ENCODE results near the gene SUN2. TPM values are rescaled to one million over a fixed set of nuclear protein-coding genes. Genes with fewer than 3 reads are reported as not detected.

The SUN2 gene
- total RNA-seq, 1 donor from 2014 or later = 70.5 TPM

- Mint-ChIP-seq H3K4me1 (ENCODE audit: unreplicated experiment) (peaks cover 51% of the 10 kb centered on the region), H3K27ac (peak overlapping the region; percentile 98)
These were observed 58.2 kb downstream of the SUN2 start for GRCh38 chr22:38697425-38698089.

GRCh38 chr22:38696606-38697424, 59.0 kb downstream of the SUN2 start:
- Mint-ChIP-seq H3K9me3 (no peaks in the 10 kb centered on the region), H3K27me3 (peaks cover 6% of the 10 kb centered on the region), H3K4me3 (peak overlapping the region; percentile 91), H3K27ac (peak overlapping the region; percentile 98), H3K4me1 (ENCODE audit: unreplicated experiment) (peaks cover 51% of the 10 kb centered on the region), H3K36me3 (peaks cover 23% of the 10 kb centered on the region)
- no peak for TF ChIP-seq CTCF (conservative IDR thresholded peaks at IDR 0.05)
- no peak for DNase-seq (ENCODE audit: extremely low spot score, unreplicated experiment)

More at GRCh38 chr22:38697425-38698089, 58.2 kb downstream of the SUN2 start:
- DNase-seq (ENCODE audit: extremely low spot score, unreplicated experiment) = no peak
- no peak for TF ChIP-seq CTCF (conservative IDR thresholded peaks at IDR 0.05)
- Mint-ChIP-seq H3K36me3 (peaks cover 23% of the 10 kb centered on the region), H3K9me3 (no peaks in the 10 kb centered on the region), H3K4me3 (peak overlapping the region; percentile 91), H3K27me3 (peaks cover 6% of the 10 kb centered on the region)

GRCh38 chr22:38694940-38695339, 60.9 kb downstream of the SUN2 start:
- Mint-ChIP-seq H3K4me3 (peak overlapping the region; percentile 47), H3K36me3 (peaks cover 26% of the 10 kb centered on the region), H3K27me3 (no peaks in the 10 kb centered on the region), H3K27ac (peak overlapping the region; percentile 92), H3K4me1 (ENCODE audit: unreplicated experiment) (peaks cover 45% of the 10 kb centered on the region), H3K9me3 (no peaks in the 10 kb centered on the region)
- no peak for DNase-seq (ENCODE audit: extremely low spot score, unreplicated experiment)
- no peak for TF ChIP-seq CTCF (conservative IDR thresholded peaks at IDR 0.05)

GRCh38 chr22:38694049-38694448, 61.7 kb downstream of the SUN2 start:
- H3K4me3 Mint-ChIP-seq = no peak overlapping the region
- H3K36me3 Mint-ChIP-seq = peaks cover 31% of the 10 kb centered on the region
- DNase-seq (ENCODE audit: extremely low spot score, unreplicated experiment) = no peak
- no peak for TF ChIP-seq CTCF (conservative IDR thresholded peaks at IDR 0.05)
- peaks cover 37% of the 10 kb centered on the region for H3K4me1 Mint-ChIP-seq (ENCODE audit: unreplicated experiment)
- H3K27me3 Mint-ChIP-seq = no peaks in the 10 kb centered on the region
- H3K27ac Mint-ChIP-seq = peak overlapping the region; percentile 92
- H3K9me3 Mint-ChIP-seq = no peaks in the 10 kb centered on the region

GRCh38 chr22:38689651-38690050, 66.1 kb downstream of the SUN2 start:
- TF ChIP-seq CTCF (conservative IDR thresholded peaks at IDR 0.05) = no peak
- Mint-ChIP-seq H3K9me3 (no peaks in the 10 kb centered on the region), H3K4me1 (ENCODE audit: unreplicated experiment) (peaks cover 4% of the 10 kb centered on the region), H3K27ac (no peak overlapping the region), H3K36me3 (peaks cover 21% of the 10 kb centered on the region), H3K4me3 (no peak overlapping the region), H3K27me3 (no peaks in the 10 kb centered on the region)
- no peak for DNase-seq (ENCODE audit: extremely low spot score, unreplicated experiment)
